HepG2 (cell line): Measurements from ENCODE around the gene SMCO1. TPM values are rescaled to one million over a fixed set of nuclear protein-coding genes. Genes with fewer than 3 reads are reported as not detected.

Experiments used
- AFF4 ChIP-seq: sonication (generic); formaldehyde crosslinking; IDR thresholded peaks from 2 replicates; pipeline ENCODE4 v1.4.0; 2020; ENCODE audit warnings: missing genetic modification reagents
- EEA1 ChIP-seq: sonication (generic); formaldehyde crosslinking; IDR thresholded peaks from 2 replicates; pipeline ENCODE4 v1.5.1; 2020; ENCODE audit warnings: mild to moderate bottlenecking, missing genetic modification reagents, borderline replicate concordance
- ELK4 ChIP-seq: sonication (generic); formaldehyde crosslinking; IDR thresholded peaks from 2 replicates; pipeline ENCODE4 v1.9.0; 2021; ENCODE audit warnings: missing genetic modification reagents, borderline replicate concordance
- MIXL1 ChIP-seq: IDR thresholded peaks from 2 replicates; pipeline ENCODE4 v1.6.1; 2016
- NFKBIZ ChIP-seq: IDR thresholded peaks from 2 replicates; pipeline ENCODE4 v1.6.1; 2018; ENCODE audit warnings: missing genetic modification reagents, missing compliant biosample characterization
- POLR2AphosphoS5 ChIP-seq: IDR thresholded peaks from 2 replicates; pipeline ENCODE4 v1.6.1; 2012; ENCODE audit warnings: low read depth, low read length
- SRF ChIP-seq: IDR thresholded peaks from 2 replicates; pipeline ENCODE4 v1.6.1; 2011; ENCODE audit warnings: mild to moderate bottlenecking, low read depth, low read length, moderate library complexity
- THYN1 ChIP-seq: sonication (generic); formaldehyde crosslinking; IDR thresholded peaks from 2 replicates; pipeline ENCODE4 v1.8.1; 2023; ENCODE audit warnings: low read depth, mild to moderate bottlenecking, moderate library complexity, missing genetic modification reagents, borderline replicate concordance
- ZBTB25 ChIP-seq: IDR thresholded peaks from 2 replicates; pipeline ENCODE4 v1.6.1; 2018; ENCODE audit warnings: missing genetic modification reagents
- ZBTB49 ChIP-seq: sonication (generic); formaldehyde crosslinking; IDR thresholded peaks from 2 replicates; pipeline ENCODE4 v1.4.0; 2020; ENCODE audit warnings: missing genetic modification reagents, borderline replicate concordance
- ZFP37 ChIP-seq: sonication (generic); formaldehyde crosslinking; IDR thresholded peaks from 2 replicates; pipeline ENCODE4 v1.4.0; 2020; ENCODE audit warnings: missing genetic modification reagents, borderline replicate concordance
- ZNF280B ChIP-seq: sonication (generic); formaldehyde crosslinking; IDR thresholded peaks from 2 replicates; pipeline ENCODE4 v1.5.0; 2020; ENCODE audit warnings: missing genetic modification reagents, mild to moderate bottlenecking, borderline replicate concordance
- ZNF333 ChIP-seq: sonication (generic); formaldehyde crosslinking; IDR thresholded peaks from 2 replicates; pipeline ENCODE4 v1.4.0; 2020; ENCODE audit warnings: mild to moderate bottlenecking, missing genetic modification reagents, borderline replicate concordance
- ZNF468 ChIP-seq: sonication (generic); formaldehyde crosslinking; IDR thresholded peaks from 2 replicates; pipeline ENCODE4 v1.8.0; 2022; ENCODE audit warnings: mild to moderate bottlenecking, moderate library complexity, missing genetic modification reagents
- ZNF572 ChIP-seq: sonication (generic); formaldehyde crosslinking; IDR thresholded peaks from 2 replicates; pipeline ENCODE4 v1.5.1; 2020; ENCODE audit warnings: mild to moderate bottlenecking, missing genetic modification reagents
- ZSCAN21 ChIP-seq: sonication (generic); formaldehyde crosslinking; IDR thresholded peaks from 2 replicates; pipeline ENCODE4 v1.8.0; 2022; ENCODE audit warnings: mild to moderate bottlenecking, missing genetic modification reagents, moderate library complexity, borderline replicate concordance
- ZSCAN31 ChIP-seq: sonication (generic); formaldehyde crosslinking; IDR thresholded peaks from 2 replicates; pipeline ENCODE4 v1.5.0; 2020; ENCODE audit warnings: low read depth, mild to moderate bottlenecking, missing genetic modification reagents
- polyA plus RNA-seq, 8 experiments: library from polyadenylated mRNA; depleted of rRNA in 3 of 8; stranded (reverse) in 7 of 8; unstranded in 1 of 8; fragments of >200 nt; fragmentation: Illumina TruSeq in 4 of 8; extraction: Trizol in 4 of 8; gene quantifications; 2 replicates each; pipeline versions ENCODE4 v1.2.1 to v1.2.3, GENCODE V29; 2011 to 2016; ENCODE audit warnings: low read depth in 4 of 8, missing spikeins in 1 of 8, mixed read lengths in 1 of 8; ENCODE audit not compliant: insufficient read depth in 1 of 8
- total RNA-seq, 5 experiments: library from RNA; depleted of rRNA; stranded (reverse); fragments of >200 nt; fragmentation: Illumina TruSeq; extraction: Trizol; gene quantifications; 2 replicates each; pipeline ENCODE4 v1.2.3, GENCODE V29; 2016; ENCODE audit warnings: low read depth in 1 of 5

SMCO1 gene
- total and polyA plus RNA-seq, 2 of the 13 experiments (the other 11 are each of a cell fraction or from before 2014, with no cell fraction given): not detected

GRCh38 chr3:196503196-196504076, 11.7 kb downstream of the SMCO1 start, which contains the start of gene RNF168 (continued):
- TF ChIP-seq ZBTB49 (no peak), ZNF333 (CRISPR knock-in tag) (0 out of 2 replicates have a peak, but pooled peaks have one; percentile 26), ZBTB25 (CRISPR knock-in tag) (peak; percentile 94), ZSCAN31 (peak; percentile 54; the same call in 1 of the 2 replicates), ELK4 (0 out of 2 replicates have a peak, but pooled peaks have one; percentile 64), ZNF280B (no peak), MIXL1 (CRISPR knock-in tag) (no peak), NFKBIZ (no peak), ZSCAN21 (CRISPR knock-in tag) (no peak; the same call in 1 of the 2 replicates), EEA1 (CRISPR knock-in tag) (no peak; the same call in 1 of the 2 replicates), AFF4 (CRISPR knock-in tag) (no peak), THYN1 (CRISPR knock-in tag) (no peak), POLR2AphosphoS5 (peak; percentile 85), SRF (no peak), ZNF468 (CRISPR knock-in tag) (no peak), ZFP37 (no peak), ZNF572 (CRISPR knock-in tag) (no peak)
